GM12878 (cell line): ENCODE data around the gene FAM186B. TPM values are rescaled to one million over a fixed set of nuclear protein-coding genes. Genes with fewer than 3 reads are reported as not detected.

Experiments
- ATAC-seq: fragments of 200-7000 bp; cut with Tn5 transposase; 3 replicates; pipeline ENCODE4 v1.9.1; 2020; ENCODE audit warnings: mild to moderate bottlenecking, moderate library complexity
- BruUV-seq: library from RNA; stranded (reverse); fragments of 400-500 nt; replicated peaks from 2 replicates; lab custom pipeline; 2021; lab: Mats Ljungman, UMichigan
- CTCF ChIA-PET: fragments of 300-600 bp; sonication (Branson Sonifier 250); formaldehyde crosslinking; extraction: SDS; loops from one replicate; lab custom pipeline; 2021; ENCODE audit warnings: inconsistent platforms; lab: Yijun Ruan, JAX
- POLR2A ChIA-PET: fragments of 350-600 bp; formaldehyde crosslinking; extraction: SDS; loops from one replicate; lab custom pipeline; 2021; ENCODE audit warnings: inconsistent platforms; lab: Charles Lee
- RAD21 ChIA-PET: fragments of 300-600 bp; sonication (Branson Sonifier 250); formaldehyde crosslinking; loops from one replicate; lab custom pipeline; 2023; ENCODE audit warnings: antibody characterized with exemption; ENCODE audit not compliant: unreplicated experiment; lab: Charles Lee
- SMC1A ChIA-PET: fragments of 300-600 bp; sonication (Branson Sonifier 250); formaldehyde crosslinking; loops from one replicate; lab custom pipeline; 2023; ENCODE audit not compliant: unreplicated experiment, uncharacterized antibody; lab: Charles Lee
- DNase-seq: peaks from one replicate; pipeline ENCODE4 v3.0.0-alpha.2; 2011; ENCODE audit warnings: low read depth, low spot score
- FAIRE-seq: peaks from 3 replicates; lab custom pipeline; 2011; peaks lifted over from hg19 to GRCh38; lab: Jason Lieb, UNC
- H2AFZ ChIP-seq: 2 replicates; pipeline ENCODE4 v1.6.0; 2011; ENCODE audit warnings: low read depth, low read length, control low read depth; ENCODE audit not compliant: control insufficient read depth
- H3K27ac ChIP-seq: 2 replicates; pipeline ENCODE4 v1.5.1; 2011; ENCODE audit warnings: control low read depth; ENCODE audit not compliant: control insufficient read depth, insufficient read depth
- H3K27me3 ChIP-seq, 2 experiments: replicated peaks in 1 of 2; 2 replicates each; pipeline versions ENCODE4 v1.6.0 to v1.6.1; 2011; ENCODE audit warnings: low read length in 1 of 2; ENCODE audit not compliant: control insufficient read depth in 2 of 2, insufficient read depth in 2 of 2
- H3K36me3 ChIP-seq, 2 experiments: 2 replicates each; pipeline ENCODE4 v1.5.1; 2011; ENCODE audit warnings: low read length in 1 of 2; ENCODE audit not compliant: control insufficient read depth in 2 of 2, insufficient read depth in 2 of 2
- H3K4me1 ChIP-seq: 2 replicates; pipeline ENCODE4 v1.6.1; 2011; ENCODE audit warnings: mild to moderate bottlenecking, low read length, moderate library complexity, mixed read lengths; ENCODE audit not compliant: control insufficient read depth, insufficient read depth
- H3K4me2 ChIP-seq: 2 replicates; pipeline ENCODE4 v1.6.0; 2011; ENCODE audit warnings: control low read depth; ENCODE audit not compliant: control insufficient read depth, insufficient read depth
- H3K4me3 ChIP-seq: fragments of 200-600 bp; sonication (generic); 2 replicates; pipeline ENCODE4 v1.5.1; 2016
- H3K79me2 ChIP-seq: 2 replicates; pipeline ENCODE4 v1.6.0; 2011; ENCODE audit warnings: low read length; ENCODE audit not compliant: control insufficient read depth, insufficient read depth
- H3K9ac ChIP-seq: 2 replicates; pipeline ENCODE4 v1.8.0; 2011; ENCODE audit warnings: low read length, control low read depth, mixed read lengths; ENCODE audit not compliant: control insufficient read depth, insufficient read depth
- H3K9me3 ChIP-seq: replicated peaks from 3 replicates; pipeline ENCODE4 v1.5.1; 2011; ENCODE audit warnings: mild to moderate bottlenecking, low read length; ENCODE audit not compliant: control insufficient read depth, insufficient read depth
- H4K20me1 ChIP-seq: 2 replicates; pipeline ENCODE4 v1.6.0; 2011; ENCODE audit not compliant: control insufficient read depth, insufficient read depth
- BCL11A ChIP-seq: IDR thresholded peaks from 2 replicates; pipeline ENCODE4 v1.6.1; 2011; ENCODE audit warnings: low read depth, low read length
- BRCA1 ChIP-seq: IDR thresholded peaks from 2 replicates; pipeline ENCODE4 v1.6.1; 2011; ENCODE audit warnings: low read depth, low read length, improper control_type of control experiment
- CBX5 ChIP-seq: sonication (generic); IDR thresholded peaks from 2 replicates; pipeline ENCODE4 v1.6.1; 2016; ENCODE audit warnings: low read depth, moderate library complexity, mild to moderate bottlenecking, inconsistent platforms
- CHD2 ChIP-seq: IDR thresholded peaks from 2 replicates; pipeline ENCODE4 v1.6.1; 2011; ENCODE audit warnings: low read depth, low read length, improper control_type of control experiment, borderline replicate concordance
- IRF3 ChIP-seq: fragments of 450-650 bp; IDR thresholded peaks from 2 replicates; pipeline ENCODE4 v1.6.1; 2014; ENCODE audit warnings: mild to moderate bottlenecking
- MTA3 ChIP-seq: IDR thresholded peaks from 2 replicates; pipeline ENCODE4 v1.6.1; 2012; ENCODE audit warnings: low read length, inconsistent platforms, borderline replicate concordance
- USF2 ChIP-seq: IDR thresholded peaks from 2 replicates; pipeline ENCODE4 v1.6.1; 2011; ENCODE audit warnings: low read depth, low read length, improper control_type of control experiment, borderline replicate concordance
- WGBS: methylation state at CpG from one replicate; pipeline ENCODE4 v1.1.6; 2016; ENCODE audit warnings: low lambda C conversion rate; ENCODE audit not compliant: insufficient replicate concordance, insufficient coverage; ENCODE audit errors: missing lambda C conversion rate; 5-methylcytosine and 5-hydroxymethylcytosine counted together
- in situ Hi-C: fragments of 300-500 bp; cut with MboI; formaldehyde crosslinking; loops from 9 replicates; pipeline ENCODE4 v1.14.3; 2018; ENCODE audit warnings: mixed read lengths
- intact Hi-C: fragments of 100-400 bp; cut with micrococcal nuclease; formaldehyde crosslinking; loops from one replicate; pipeline ENCODE4 v1.14.2; 2022; ENCODE audit not compliant: unreplicated experiment
- polyA plus RNA-seq, 11 experiments: library from polyadenylated mRNA; depleted of rRNA in 4 of 11; unstranded in 6 of 11; stranded (reverse) in 5 of 11; fragments of >200 nt; fragmentation: Nextera tagmentation in 4 of 11; fragmentation: Illumina TruSeq in 1 of 11; extraction: Ambion mirVana in 4 of 11; extraction: Trizol in 1 of 11; gene quantifications; 1 replicate in 1 of 11; 2 replicates in 10 of 11; pipeline versions ENCODE4 v1.2.1 to v1.2.3, GENCODE V29; 2011 to 2016; ENCODE audit warnings: inconsistent platforms in 2 of 11, missing spikeins in 2 of 11, low read depth in 1 of 11
- total RNA-seq, 4 experiments: library from RNA; depleted of rRNA in 3 of 4; stranded (reverse); fragments of >200 nt in 3 of 4; fragmentation: Illumina TruSeq in 1 of 4; extraction: Trizol in 1 of 4; gene quantifications; 2 replicates each; pipeline versions ENCODE4 v1.2.1 to v1.2.3, GENCODE V29; 2013 to 2021
- TF ChIP-seq, protein P1 (sequence below): IDR thresholded peaks from 2 replicates; pipeline ENCODE4 v1.6.1; 2011; ENCODE audit warnings: low read depth, mild to moderate bottlenecking, low read length, moderate library complexity, borderline replicate concordance; ENCODE audit errors: extremely low read depth
- TF ChIP-seq, protein P2 (sequence below): fragments of 450-650 bp; IDR thresholded peaks from 2 replicates; pipeline ENCODE4 v1.6.1; 2017; ENCODE audit warnings: mild to moderate bottlenecking, moderate library complexity
- TF ChIP-seq, protein P3 (sequence below): IDR thresholded peaks from 2 replicates; pipeline ENCODE4 v1.6.1; 2011; ENCODE audit warnings: mild to moderate bottlenecking, low read depth, low read length, moderate library complexity; ENCODE audit not compliant: insufficient replicate concordance

The FAM186B gene
- total and polyA plus RNA-seq, 10 of the 15 experiments (the other 5 are each of a cell fraction or from before 2014, with no cell fraction given) = 0.13 to 0.79 (median 0.51) TPM

GRCh38 chr12:49588721-49589516, 16.5 kb downstream of the FAM186B start:
- WGBS = 95% methylated on average over 4 of the region's 4 CpGs
- H3K79me2 ChIP-seq = no peaks in the 10 kb centered on the region
- no peak overlapping the region for H2AFZ ChIP-seq
- intact Hi-C loops = no loop called here
- no peak overlapping the region for H3K9ac ChIP-seq
- ATAC-seq = no peak
- in situ Hi-C loops = no loop called here
- ChIA-PET POLR2A (interaction anchor here (0.6 kb wide), 1 partner anchor 152 kb away, joined by 4 read pairs; no protein-coding TSS in a partner anchor), RAD21 (no interaction called here), CTCF (interaction anchor here (0.6 to 2.0 kb wide), 5 partner anchors 8 to 454 kb away, joined by 3 to 8 read pairs (median 3); no protein-coding TSS in a partner anchor), SMC1A (interaction anchor here (0.6 kb wide), 1 partner anchor 63 kb away, joined by 3 read pairs; no protein-coding TSS in a partner anchor)
- no peak overlapping the region for H3K4me3 ChIP-seq
- H3K9me3 ChIP-seq = peaks cover 2% of the 10 kb centered on the region; the same call in 1 of the 3 replicates
- H3K36me3 ChIP-seq = peaks cover 1 to 4% of the 10 kb centered on the region in 2 experiments; a peak in 3 of 4 replicates
- no peak for DNase-seq
- H4K20me1 ChIP-seq = no peaks in the 10 kb centered on the region
- no peak for FAIRE-seq
- H3K27me3 ChIP-seq = no peaks in the 10 kb centered on the region
- TF ChIP-seq IRF3 (no peak), CHD2 (no peak), MTA3 (no peak), USF2 (no peak), CBX5 (no peak), BCL11A (no peak), BRCA1 (no peak)
- TF ChIP-seq, protein P1, sequence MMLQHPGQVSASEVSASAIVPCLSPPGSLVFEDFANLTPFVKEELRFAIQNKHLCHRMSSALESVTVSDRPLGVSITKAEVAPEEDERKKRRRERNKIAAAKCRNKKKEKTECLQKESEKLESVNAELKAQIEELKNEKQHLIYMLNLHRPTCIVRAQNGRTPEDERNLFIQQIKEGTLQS = no peak
- TF ChIP-seq, protein P2, sequence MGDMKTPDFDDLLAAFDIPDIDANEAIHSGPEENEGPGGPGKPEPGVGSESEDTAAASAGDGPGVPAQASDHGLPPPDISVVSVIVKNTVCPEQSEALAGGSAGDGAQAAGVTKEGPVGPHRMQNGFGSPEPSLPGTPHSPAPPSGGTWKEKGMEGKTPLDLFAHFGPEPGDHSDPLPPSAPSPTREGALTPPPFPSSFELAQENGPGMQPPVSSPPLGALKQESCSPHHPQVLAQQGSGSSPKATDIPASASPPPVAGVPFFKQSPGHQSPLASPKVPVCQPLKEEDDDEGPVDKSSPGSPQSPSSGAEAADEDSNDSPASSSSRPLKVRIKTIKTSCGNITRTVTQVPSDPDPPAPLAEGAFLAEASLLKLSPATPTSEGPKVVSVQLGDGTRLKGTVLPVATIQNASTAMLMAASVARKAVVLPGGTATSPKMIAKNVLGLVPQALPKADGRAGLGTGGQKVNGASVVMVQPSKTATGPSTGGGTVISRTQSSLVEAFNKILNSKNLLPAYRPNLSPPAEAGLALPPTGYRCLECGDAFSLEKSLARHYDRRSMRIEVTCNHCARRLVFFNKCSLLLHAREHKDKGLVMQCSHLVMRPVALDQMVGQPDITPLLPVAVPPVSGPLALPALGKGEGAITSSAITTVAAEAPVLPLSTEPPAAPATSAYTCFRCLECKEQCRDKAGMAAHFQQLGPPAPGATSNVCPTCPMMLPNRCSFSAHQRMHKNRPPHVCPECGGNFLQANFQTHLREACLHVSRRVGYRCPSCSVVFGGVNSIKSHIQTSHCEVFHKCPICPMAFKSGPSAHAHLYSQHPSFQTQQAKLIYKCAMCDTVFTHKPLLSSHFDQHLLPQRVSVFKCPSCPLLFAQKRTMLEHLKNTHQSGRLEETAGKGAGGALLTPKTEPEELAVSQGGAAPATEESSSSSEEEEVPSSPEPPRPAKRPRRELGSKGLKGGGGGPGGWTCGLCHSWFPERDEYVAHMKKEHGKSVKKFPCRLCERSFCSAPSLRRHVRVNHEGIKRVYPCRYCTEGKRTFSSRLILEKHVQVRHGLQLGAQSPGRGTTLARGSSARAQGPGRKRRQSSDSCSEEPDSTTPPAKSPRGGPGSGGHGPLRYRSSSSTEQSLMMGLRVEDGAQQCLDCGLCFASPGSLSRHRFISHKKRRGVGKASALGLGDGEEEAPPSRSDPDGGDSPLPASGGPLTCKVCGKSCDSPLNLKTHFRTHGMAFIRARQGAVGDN = no peak
- TF ChIP-seq, protein P3, sequence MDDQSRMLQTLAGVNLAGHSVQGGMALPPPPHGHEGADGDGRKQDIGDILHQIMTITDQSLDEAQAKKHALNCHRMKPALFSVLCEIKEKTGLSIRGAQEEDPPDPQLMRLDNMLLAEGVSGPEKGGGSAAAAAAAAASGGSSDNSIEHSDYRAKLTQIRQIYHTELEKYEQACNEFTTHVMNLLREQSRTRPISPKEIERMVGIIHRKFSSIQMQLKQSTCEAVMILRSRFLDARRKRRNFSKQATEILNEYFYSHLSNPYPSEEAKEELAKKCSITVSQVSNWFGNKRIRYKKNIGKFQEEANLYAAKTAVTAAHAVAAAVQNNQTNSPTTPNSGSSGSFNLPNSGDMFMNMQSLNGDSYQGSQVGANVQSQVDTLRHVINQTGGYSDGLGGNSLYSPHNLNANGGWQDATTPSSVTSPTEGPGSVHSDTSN = no peak
- H3K4me2 ChIP-seq = no peak overlapping the region
- BruUV-seq = no TSS peak
- H3K27ac ChIP-seq = no peak overlapping the region
- H3K4me1 ChIP-seq = no peaks in the 10 kb centered on the region
